ENCODE results near the gene ZBTB17.

- TF ChIP-seq TAF1 (IDR thresholded peaks at IDR 0.05; ENCODE audit: low read depth, low read length), result no peak
- no peak for TF ChIP-seq POLR2A (IDR thresholded peaks at IDR 0.05; ENCODE audit: low read depth, low read length)
These were observed 2.1 kb downstream of the ZBTB17 start for GRCh38 chr1:15973772-15974171.
